NCI-H1092 (cell line): ENCODE data around the gene PPFIA3.

Source experiments
- DNase-seq: peaks from one replicate; lab custom pipeline; 2025; lab: John Stamatoyannopoulos, UW

The PPFIA3 gene

DNA sequence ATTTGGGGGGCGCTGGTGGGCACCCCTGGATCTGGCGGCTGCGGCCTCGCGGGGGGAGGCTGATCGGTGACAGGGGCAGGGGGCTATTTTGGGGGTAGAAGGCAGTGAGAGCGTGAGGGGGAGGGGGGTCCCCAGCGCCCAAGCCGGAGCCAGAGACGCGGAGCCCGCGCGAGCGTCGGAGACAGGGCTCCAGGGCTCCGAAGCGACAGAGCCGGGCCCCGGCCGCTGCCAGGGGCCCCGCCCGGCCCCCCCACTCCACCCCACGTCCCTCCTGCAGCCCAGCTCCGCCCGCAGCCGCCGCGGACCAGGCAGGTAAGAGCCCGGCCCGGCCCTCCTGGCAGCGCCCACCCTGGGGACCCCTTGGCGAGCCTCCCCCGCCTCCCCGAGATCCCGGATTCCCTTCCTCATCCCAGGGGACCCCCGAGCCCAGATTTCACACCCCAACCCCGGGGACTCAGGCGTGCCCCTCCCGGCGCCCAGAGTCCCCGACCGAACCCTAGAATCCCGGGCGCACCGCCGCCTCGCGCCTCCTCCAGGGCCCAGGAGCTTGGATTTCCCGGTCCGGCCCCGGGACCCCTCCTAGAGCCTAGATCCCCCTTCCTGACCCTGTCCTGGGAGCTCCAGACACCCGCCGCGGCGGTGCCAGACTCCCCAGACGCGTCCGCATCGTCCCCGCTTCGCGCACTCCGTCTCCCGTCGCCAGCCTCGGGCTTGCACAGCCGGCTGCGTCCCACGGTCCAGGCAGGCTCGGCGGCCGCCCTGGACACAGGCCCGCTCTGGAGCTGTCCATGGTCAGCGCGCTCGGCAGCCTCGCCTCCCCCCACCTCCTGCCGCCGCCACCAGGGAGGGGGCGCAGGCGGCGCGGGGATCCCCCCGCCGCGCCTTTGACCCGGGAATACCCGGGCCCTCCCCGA, at the start of gene PPFIA3:
Gene PPFIA3 (plus strand): TSS at position 134 of the 914 bp plus-strand sequence. CDS start 8,330 bp downstream, outside the sequence.
- DNase-seq = no peak

- DNase-seq = no peak
Observed at GRCh38 chr19:49070416-49070815, 48.9 kb upstream of the PPFIA3 start.

- no peak for DNase-seq
Observed at GRCh38 chr19:49071860-49072547, 47.3 kb upstream of the PPFIA3 start.

DNA sequence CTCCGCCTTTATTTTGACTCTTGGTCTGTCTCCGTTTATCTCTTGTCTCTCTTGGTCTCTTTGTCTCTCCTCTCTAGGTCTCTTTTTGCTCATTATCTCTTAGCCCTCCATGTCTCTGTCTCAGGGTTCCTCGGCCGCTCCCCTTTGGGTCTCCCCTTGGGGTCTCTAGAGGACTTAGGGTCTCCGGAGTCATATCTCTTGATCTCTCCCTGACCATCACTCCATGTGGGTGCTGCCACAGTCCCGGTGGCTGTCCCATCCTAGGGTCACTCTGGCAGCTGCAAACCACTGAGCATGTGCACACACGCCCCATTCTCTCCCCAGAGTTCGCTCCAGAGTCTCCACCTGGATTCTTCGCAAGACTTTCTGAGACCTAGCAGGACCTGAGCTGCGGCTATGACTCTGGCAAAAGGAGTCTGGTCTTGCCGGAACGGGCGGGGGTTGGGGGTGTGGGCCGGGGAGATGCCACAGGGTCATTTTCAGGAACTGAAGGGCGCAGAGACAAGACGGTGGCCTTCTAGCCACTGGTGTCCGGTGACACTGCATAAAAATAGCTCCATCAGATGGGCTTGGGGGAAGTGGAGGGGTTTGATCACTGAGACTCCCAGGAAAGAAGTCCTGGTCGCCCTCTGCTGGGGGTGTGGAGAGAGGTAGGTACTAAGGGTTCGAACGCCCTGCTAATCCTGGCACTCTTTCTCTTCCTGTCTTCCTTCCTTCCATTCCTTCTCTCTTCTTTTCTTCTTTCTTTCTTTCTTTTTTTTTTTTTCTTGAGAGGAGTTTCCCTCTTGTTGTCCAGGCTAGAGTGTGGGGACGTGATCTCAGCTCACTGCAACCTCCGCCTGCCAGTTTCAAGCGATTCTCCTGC, 45.6 kb upstream of the PPFIA3 start:
- DNase-seq = no peak

DNA sequence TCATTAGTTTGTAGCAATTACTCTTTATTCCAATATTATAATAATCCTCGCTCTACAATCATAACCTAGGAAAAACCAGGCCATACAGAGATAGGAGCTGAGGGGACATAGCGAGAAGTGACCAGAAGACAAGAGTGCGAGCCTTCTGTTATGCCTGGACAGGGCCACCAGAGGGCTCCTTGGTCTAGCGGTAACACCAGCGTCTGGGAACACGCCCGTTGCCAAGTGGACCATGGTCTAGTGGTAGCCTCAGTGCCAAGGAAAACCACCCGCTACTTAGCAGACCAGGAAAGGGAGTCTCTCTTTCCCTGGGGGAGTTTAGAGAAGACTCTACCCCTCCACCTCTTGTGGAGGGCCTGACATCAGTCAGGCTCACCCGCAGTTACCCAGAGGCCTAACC, 44.5 kb upstream of the PPFIA3 start:
- peak; percentile 20 for DNase-seq

DNA sequence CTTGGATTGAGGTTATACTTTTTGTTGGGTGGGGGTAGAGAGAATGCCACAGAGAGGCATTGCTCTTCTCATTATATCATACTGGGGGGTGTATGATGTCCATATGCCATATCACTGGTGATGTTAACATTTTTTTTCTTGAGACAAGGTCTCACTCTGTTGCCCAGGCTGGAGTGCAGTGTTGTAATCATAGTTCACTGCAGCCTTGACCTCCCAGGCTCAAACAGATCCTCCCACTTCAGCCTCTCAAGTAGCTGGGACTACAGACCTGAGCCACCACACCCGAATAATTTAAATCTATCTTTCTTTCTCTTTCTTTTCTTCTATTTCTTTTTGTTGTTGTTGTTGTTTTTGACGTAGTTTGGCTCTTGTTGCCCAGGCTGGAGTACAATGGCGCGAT, 39.0 kb upstream of the PPFIA3 start:
- no peak for DNase-seq

GRCh38 chr19:49081273-49081672, 38.1 kb upstream of the PPFIA3 start:
- DNase-seq = no peak

- DNase-seq = no peak
Observed at GRCh38 chr19:49084206-49085019, 34.9 kb upstream of the PPFIA3 start.

- peak; percentile 97 for DNase-seq
Observed at GRCh38 chr19:49085020-49085867, 34.1 kb upstream of the PPFIA3 start, which contains the start of gene SNRNP70. SNRNP70 (plus strand) TSS chr19:49085451; CDS start chr19:49086415, 964 bp downstream.

- DNase-seq = no peak
Observed at GRCh38 chr19:49085868-49086232, 33.5 kb upstream of the PPFIA3 start.

- DNase-seq = no peak
Observed at GRCh38 chr19:49086296-49086695, 33.0 kb upstream of the PPFIA3 start.

GRCh38 chr19:49091391-49092038, 27.8 kb upstream of the PPFIA3 start:
- DNase-seq = no peak

- no peak for DNase-seq
Observed at GRCh38 chr19:49092686-49093085, 26.7 kb upstream of the PPFIA3 start.

GRCh38 chr19:49094505-49095482, 24.6 kb upstream of the PPFIA3 start:
- DNase-seq = no peak

DNA sequence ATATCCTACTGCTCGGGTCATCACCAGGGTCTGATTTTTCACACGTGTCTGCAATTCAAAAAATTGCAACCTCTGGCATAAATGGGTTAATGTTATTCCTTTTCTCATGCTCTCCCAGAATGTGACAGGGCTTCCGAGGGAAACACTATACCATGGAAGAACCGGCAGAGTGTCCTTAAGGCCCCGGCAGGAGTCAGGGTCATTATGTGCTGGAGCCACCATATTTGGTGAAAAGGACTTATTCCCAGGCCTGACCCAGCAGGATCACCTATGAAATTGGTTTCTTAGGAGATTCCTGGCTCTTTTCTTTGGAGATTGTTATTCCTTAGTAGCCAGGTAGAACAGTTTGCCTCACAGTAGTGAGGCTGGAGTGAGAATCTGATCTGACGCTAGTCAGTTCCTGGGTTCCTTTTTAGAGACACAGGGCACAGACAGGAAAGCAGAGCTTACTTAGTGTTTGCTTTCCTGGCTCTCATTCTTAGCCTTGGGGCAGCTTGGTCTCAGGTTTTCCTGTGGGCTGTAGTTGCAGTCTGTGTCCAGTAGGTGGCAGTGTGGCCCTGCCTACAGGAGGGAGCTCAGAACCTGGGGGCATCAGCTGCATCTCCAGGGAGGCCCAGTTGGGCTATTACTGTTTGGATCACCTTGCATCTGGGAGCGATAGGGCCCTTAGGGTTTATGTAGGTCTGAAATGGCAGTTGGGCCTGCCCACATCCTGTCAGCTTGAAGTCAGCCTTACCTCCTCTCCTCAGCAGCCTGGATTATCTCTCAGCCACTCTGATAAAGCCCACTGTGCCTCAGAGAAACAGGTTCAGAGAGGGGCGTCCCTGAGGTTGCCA, 21.7 kb upstream of the PPFIA3 start:
- DNase-seq = peak; percentile 15

DNA sequence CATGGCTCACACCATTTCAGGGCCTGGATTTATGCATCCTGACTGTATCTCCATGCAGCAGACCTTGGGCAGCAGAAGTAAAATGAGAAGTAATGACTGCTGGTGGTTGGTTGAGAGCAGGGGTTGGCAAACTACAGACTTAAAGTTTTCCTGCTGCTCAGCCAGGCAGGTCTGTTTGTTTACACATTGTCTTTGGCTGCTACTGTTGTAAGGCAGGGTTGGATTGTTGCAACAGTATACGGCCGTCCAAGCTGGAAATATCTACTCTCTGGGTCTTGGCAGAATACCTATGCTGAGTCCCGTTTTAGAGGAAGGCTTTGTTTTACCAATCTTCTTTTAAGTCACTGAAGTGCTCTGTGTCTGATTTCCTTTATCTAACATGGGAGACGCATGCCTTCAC, 20.5 kb upstream of the PPFIA3 start:
- DNase-seq = no peak

- no peak for DNase-seq
Observed at GRCh38 chr19:49101160-49101559, 18.2 kb upstream of the PPFIA3 start.

- DNase-seq = no peak
Observed at GRCh38 chr19:49102303-49102702, 17.0 kb upstream of the PPFIA3 start.
